Endothelial cell of umbilical vein (primary cell): Measurements from ENCODE around the gene LCLAT1. TPM values are rescaled to one million over a fixed set of nuclear protein-coding genes. Genes with fewer than 3 reads are reported as not detected.

ENCODE experiments used
- BruUV-seq: library from RNA; stranded (reverse); fragments of 400-500 nt; replicated peaks from 2 replicates; lab custom pipeline; 2021; lab: Mats Ljungman, UMichigan
- CTCF ChIA-PET: fragments of 300-600, 350-600 bp; sonication (Branson Sonifier 250); formaldehyde crosslinking; loops from one replicate; lab custom pipeline; 2021; ENCODE audit warnings: antibody characterized with exemption, inconsistent platforms; lab: Charles Lee
- POLR2A ChIA-PET: fragments of 300-600, 350-600 bp; sonication (Branson Sonifier 250); formaldehyde crosslinking; loops from one replicate; lab custom pipeline; 2021; ENCODE audit warnings: antibody characterized with exemption, inconsistent platforms; lab: Charles Lee
- DNase-seq: peaks from one replicate; pipeline ENCODE4 v3.0.0-alpha.2; 2011; ENCODE audit warnings: low read depth, low spot score
- FAIRE-seq: peaks from 2 replicates; lab custom pipeline; 2011; peaks lifted over from hg19 to GRCh38; lab: Jason Lieb, UNC
- H2AFZ ChIP-seq: 2 replicates; pipeline ENCODE4 v1.6.0; 2012; ENCODE audit warnings: low read depth, low read length, control low read depth, inconsistent platforms
- H3K27ac ChIP-seq: 2 replicates; pipeline ENCODE4 v1.5.1; 2011; ENCODE audit warnings: low read depth, mild to moderate bottlenecking, control low read depth, low read length, moderate library complexity; ENCODE audit not compliant: insufficient read depth
- H3K27me3 ChIP-seq, 2 experiments: 2 replicates each; pipeline versions ENCODE4 v1.6.0 to v1.6.1; 2011; ENCODE audit warnings: low read length in 2 of 2, mixed read lengths in 1 of 2; ENCODE audit not compliant: control insufficient read depth in 2 of 2, insufficient read depth in 2 of 2
- H3K36me3 ChIP-seq, 2 experiments: 2 replicates in 1 of 2; 3 replicates in 1 of 2; pipeline ENCODE4 v1.5.1; 2011; ENCODE audit warnings: low read length in 2 of 2, mild to moderate bottlenecking in 1 of 2, moderate library complexity in 1 of 2; ENCODE audit not compliant: control insufficient read depth in 2 of 2, insufficient read depth in 2 of 2; ENCODE audit errors: extremely low read depth in 1 of 2
- H3K4me1 ChIP-seq: 3 replicates; pipeline ENCODE4 v1.5.1; 2011; ENCODE audit warnings: mild to moderate bottlenecking, low read length; ENCODE audit not compliant: control insufficient read depth, insufficient read depth; ENCODE audit errors: extremely low read depth
- H3K4me2 ChIP-seq: 2 replicates; pipeline ENCODE4 v1.6.1; 2011; ENCODE audit warnings: low read length, control low read depth, mixed read lengths; ENCODE audit not compliant: insufficient read depth
- H3K4me3 ChIP-seq, 3 experiments: fragments of 200-600 bp in 1 of 3; sonication (generic), shearing (Covaris generic) in 1 of 3; replicated peaks in 1 of 3; 2 replicates each; pipeline ENCODE4 v1.5.1; 2011 to 2016; ENCODE audit warnings: control low read depth in 3 of 3, low read length in 3 of 3, mild to moderate bottlenecking in 2 of 3, inconsistent platforms in 1 of 3, low read depth in 1 of 3, moderate library complexity in 1 of 3; ENCODE audit not compliant: insufficient read depth in 1 of 3
- H3K79me2 ChIP-seq: 2 replicates; pipeline ENCODE4 v1.6.0; 2012; ENCODE audit warnings: low read length, inconsistent platforms; ENCODE audit not compliant: control insufficient read depth, insufficient read depth
- H3K9ac ChIP-seq: replicated peaks from 2 replicates; pipeline ENCODE3; 2011; ENCODE audit warnings: low read length, control low read depth; ENCODE audit not compliant: insufficient read depth; ENCODE audit errors: extremely low read depth
- H3K9me1 ChIP-seq: replicated peaks from 3 replicates; pipeline ENCODE4 v1.6.0; 2011; ENCODE audit warnings: mild to moderate bottlenecking, low read length; ENCODE audit not compliant: control insufficient read depth, insufficient read depth; ENCODE audit errors: extremely low read depth
- H3K9me3 ChIP-seq: replicated peaks from 2 replicates; pipeline ENCODE4 v1.5.1; 2012; ENCODE audit warnings: low read length, inconsistent platforms; ENCODE audit not compliant: control insufficient read depth, insufficient read depth
- H4K20me1 ChIP-seq: replicated peaks from 2 replicates; pipeline ENCODE3; 2011; ENCODE audit warnings: mild to moderate bottlenecking, low read length; ENCODE audit not compliant: control insufficient read depth, insufficient read depth; ENCODE audit errors: extremely low read depth
- EZH2 ChIP-seq: IDR thresholded peaks from 2 replicates; pipeline ENCODE4 v1.6.1; 2012; ENCODE audit warnings: borderline replicate concordance, low read depth, mild to moderate bottlenecking, moderate library complexity, low read length, inconsistent platforms; ENCODE audit not compliant: severe bottlenecking
- GATA2 ChIP-seq: IDR thresholded peaks from 2 replicates; pipeline ENCODE4 v1.7.0; 2011; ENCODE audit warnings: low read depth, mild to moderate bottlenecking, moderate library complexity, mixed read lengths, low read length; ENCODE audit not compliant: insufficient read length, insufficient read depth
- JUN ChIP-seq: IDR thresholded peaks from 2 replicates; pipeline ENCODE4 v1.6.1; 2011; ENCODE audit warnings: borderline replicate concordance, low read depth; ENCODE audit not compliant: insufficient read length, insufficient read depth
- MYC ChIP-seq: IDR thresholded peaks from one replicate; pipeline ENCODE4 v1.6.1; 2011; ENCODE audit warnings: mild to moderate bottlenecking, low read depth, low read length
- POLR2A ChIP-seq: IDR thresholded peaks from 2 replicates; pipeline ENCODE4 v1.6.1; 2012; ENCODE audit warnings: low read depth, mild to moderate bottlenecking, control low read depth, low read length
- POLR2AphosphoS5 ChIP-seq: IDR thresholded peaks from 2 replicates; pipeline ENCODE4 v1.6.1; 2012; ENCODE audit warnings: low read depth, mild to moderate bottlenecking, control low read depth, low read length, moderate library complexity; ENCODE audit not compliant: insufficient read depth
- dilution Hi-C: fragments of 300-500 bp; cut with MboI; formaldehyde crosslinking; loops from one replicate; pipeline ENCODE4 v1.15.0; 2019; ENCODE audit warnings: low sequenced_read_pairs; ENCODE audit not compliant: extremely low pct_ligation_motif_present
- intact Hi-C: fragments of 100-400 bp; cut with micrococcal nuclease; formaldehyde crosslinking; loops from one replicate; pipeline ENCODE4 v1.10.0; 2022
- polyA plus RNA-seq, 4 experiments: library from polyadenylated mRNA; depleted of rRNA in 3 of 4; stranded (reverse) in 3 of 4; unstranded in 1 of 4; fragments of >200 nt; gene quantifications; 2 replicates each; pipeline versions ENCODE4 v1.2.1 to v1.2.3, GENCODE V29; 2011 to 2012; ENCODE audit warnings: missing spikeins in 1 of 4
- total RNA-seq: library from RNA; stranded (reverse); gene quantifications from 2 replicates; pipeline ENCODE4 v1.2.3, GENCODE V29; 2021
- TF ChIP-seq, protein P1 (sequence below), 2 donors: IDR thresholded peaks; 1 replicate in 1 of 2; 2 replicates in 1 of 2; pipeline ENCODE4 v1.5.1; 2011; ENCODE audit warnings: low read length in 2 of 2, mild to moderate bottlenecking in 2 of 2, moderate library complexity in 2 of 2, control low read depth in 1 of 2, inconsistent platforms in 1 of 2, low read depth in 1 of 2; ENCODE audit not compliant: insufficient read depth in 1 of 2; ENCODE audit errors: extremely low read depth in 1 of 2
- TF ChIP-seq, protein P2 (sequence below): IDR thresholded peaks from 2 replicates; pipeline ENCODE4 v1.6.1; 2011; ENCODE audit not compliant: insufficient read depth, insufficient read length

The LCLAT1 gene
- total and polyA plus RNA-seq, 2 donors (not counting 3 experiments of a cell fraction or from before 2014, with no cell fraction given) = 6.1 to 20.8 TPM

DNA sequence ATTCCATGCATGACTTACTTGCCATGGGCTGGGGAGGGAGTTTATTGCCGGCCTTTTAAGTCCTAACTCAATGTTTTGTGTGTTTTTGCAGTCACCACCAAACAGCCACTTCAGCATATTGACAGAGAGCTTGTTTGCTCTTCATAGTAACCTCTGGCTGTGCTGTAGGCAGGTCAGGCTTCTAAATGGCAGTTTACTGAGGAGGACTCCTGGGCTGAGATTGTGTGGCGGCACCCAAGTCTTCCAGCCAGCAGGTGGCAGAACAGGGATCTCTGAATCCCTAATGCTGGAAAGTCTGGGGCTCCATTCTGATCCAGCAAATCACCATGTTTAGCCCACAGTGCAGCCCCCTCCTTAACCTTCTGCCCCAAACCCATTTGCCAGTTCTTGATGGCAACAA, 239.0 kb downstream of the LCLAT1 start:
- H3K27me3 ChIP-seq = no peaks in the 10 kb centered on the region
- intact Hi-C loops = no loop called here
- H3K4me2 ChIP-seq = no peak overlapping the region
- no peak overlapping the region for H2AFZ ChIP-seq
- H3K4me1 ChIP-seq = no peaks in the 10 kb centered on the region
- BruUV-seq = no TSS peak
- TF ChIP-seq, protein P1, sequence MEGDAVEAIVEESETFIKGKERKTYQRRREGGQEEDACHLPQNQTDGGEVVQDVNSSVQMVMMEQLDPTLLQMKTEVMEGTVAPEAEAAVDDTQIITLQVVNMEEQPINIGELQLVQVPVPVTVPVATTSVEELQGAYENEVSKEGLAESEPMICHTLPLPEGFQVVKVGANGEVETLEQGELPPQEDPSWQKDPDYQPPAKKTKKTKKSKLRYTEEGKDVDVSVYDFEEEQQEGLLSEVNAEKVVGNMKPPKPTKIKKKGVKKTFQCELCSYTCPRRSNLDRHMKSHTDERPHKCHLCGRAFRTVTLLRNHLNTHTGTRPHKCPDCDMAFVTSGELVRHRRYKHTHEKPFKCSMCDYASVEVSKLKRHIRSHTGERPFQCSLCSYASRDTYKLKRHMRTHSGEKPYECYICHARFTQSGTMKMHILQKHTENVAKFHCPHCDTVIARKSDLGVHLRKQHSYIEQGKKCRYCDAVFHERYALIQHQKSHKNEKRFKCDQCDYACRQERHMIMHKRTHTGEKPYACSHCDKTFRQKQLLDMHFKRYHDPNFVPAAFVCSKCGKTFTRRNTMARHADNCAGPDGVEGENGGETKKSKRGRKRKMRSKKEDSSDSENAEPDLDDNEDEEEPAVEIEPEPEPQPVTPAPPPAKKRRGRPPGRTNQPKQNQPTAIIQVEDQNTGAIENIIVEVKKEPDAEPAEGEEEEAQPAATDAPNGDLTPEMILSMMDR (IDR thresholded peaks at IDR 0.05; ENCODE audit: extremely low read depth in 1 of 2, insufficient read depth in 1 of 2, low read depth in 1 of 2, low read length in 2 of 2) = peak; percentile 16 to 19
- TF ChIP-seq POLR2A (no peak), MYC (no peak), JUN (no peak), EZH2 (no peak), GATA2 (no peak), POLR2AphosphoS5 (no peak)
- TF ChIP-seq, protein P2, sequence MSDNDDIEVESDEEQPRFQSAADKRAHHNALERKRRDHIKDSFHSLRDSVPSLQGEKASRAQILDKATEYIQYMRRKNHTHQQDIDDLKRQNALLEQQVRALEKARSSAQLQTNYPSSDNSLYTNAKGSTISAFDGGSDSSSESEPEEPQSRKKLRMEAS = no peak
- no peaks in the 10 kb centered on the region for H4K20me1 ChIP-seq
- no peaks in the 10 kb centered on the region for H3K9me3 ChIP-seq
- CTCF ChIA-PET = interaction anchor here (1.3 to 1.8 kb wide), 4 partner anchors 25 to 521 kb away, joined by 3 to 7 read pairs (median 6); no protein-coding TSS in a partner anchor
- POLR2A ChIA-PET = no interaction called here
- no peaks in the 10 kb centered on the region for H3K79me2 ChIP-seq
- DNase-seq (no peak), FAIRE-seq (no peak)
- no peaks in the 10 kb centered on the region for H3K9me1 ChIP-seq
- no peaks in the 10 kb centered on the region for H3K36me3 ChIP-seq
- no peak overlapping the region for H3K4me3 ChIP-seq
- no peak overlapping the region for H3K27ac ChIP-seq
- dilution Hi-C loops = no loop called here
- no peak overlapping the region for H3K9ac ChIP-seq
